GM18909 (cell line): ENCODE results near the gene PPM1J.

Source experiments
- ATAC-seq: cut with Tn5 transposase; IDR thresholded peaks from one replicate; pipeline ENCODE4 v1.9.1; 2021; ENCODE audit warnings: mild to moderate bottlenecking; ENCODE audit not compliant: unreplicated experiment, poor library complexity

Gene PPM1J

DNA sequence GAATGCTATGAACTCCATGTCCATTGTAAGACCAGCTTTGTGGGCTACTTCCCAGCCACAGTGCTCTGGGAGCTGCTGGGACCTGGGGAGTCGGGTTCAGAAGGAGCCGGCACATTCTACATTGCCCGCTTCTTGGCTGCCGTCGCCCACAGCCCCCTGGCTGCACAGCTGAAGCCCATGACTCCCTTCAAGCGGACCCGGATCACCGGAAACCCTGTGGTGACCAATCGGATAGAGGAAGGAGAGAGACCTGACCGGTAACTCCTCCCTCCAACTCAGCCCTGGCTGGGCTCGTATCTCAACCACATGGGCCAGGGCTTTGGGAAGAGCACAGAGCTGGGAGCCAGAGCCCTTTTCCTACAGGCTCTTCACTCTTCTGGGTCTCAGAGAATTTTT, 25.3 kb downstream of the PPM1J start:
- no peak for ATAC-seq

DNA sequence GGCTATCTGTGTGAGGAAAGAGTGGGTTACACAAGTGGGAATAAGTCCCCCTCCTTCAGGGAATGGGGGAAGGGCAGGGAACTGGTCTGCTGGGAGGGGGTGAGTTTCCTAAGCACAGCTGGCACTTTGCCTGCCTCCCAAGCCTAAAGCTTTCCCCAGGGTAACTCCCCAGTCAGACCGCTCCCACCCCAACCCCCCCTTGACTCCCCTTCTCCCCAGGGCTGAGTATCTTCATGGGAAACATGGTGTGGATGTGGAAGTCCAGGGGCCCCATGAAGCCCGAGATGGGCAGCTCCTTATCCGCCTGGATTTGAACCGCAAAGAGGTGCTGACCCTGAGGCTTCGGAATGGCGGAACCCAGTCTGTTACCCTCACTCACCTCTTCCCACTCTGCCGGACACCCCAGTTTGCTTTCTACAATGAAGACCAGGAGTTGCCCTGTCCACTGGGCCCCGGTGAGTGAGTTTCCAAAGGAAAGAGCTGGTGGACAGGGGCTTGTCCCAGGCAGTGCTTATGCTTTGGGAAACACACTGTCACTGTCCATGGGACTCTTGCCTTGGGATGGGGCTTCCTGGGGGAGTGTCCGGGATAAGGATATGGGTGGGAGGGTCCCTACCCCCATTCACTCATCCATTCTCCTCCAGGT, 25.8 kb downstream of the PPM1J start:
- no peak for ATAC-seq

- no peak for ATAC-seq
Measured at GRCh38 chr1:112688781-112689193, 26.3 kb downstream of the PPM1J start.

GRCh38 chr1:112687785-112688496, 27.2 kb downstream of the PPM1J start:
- no peak for ATAC-seq

DNA sequence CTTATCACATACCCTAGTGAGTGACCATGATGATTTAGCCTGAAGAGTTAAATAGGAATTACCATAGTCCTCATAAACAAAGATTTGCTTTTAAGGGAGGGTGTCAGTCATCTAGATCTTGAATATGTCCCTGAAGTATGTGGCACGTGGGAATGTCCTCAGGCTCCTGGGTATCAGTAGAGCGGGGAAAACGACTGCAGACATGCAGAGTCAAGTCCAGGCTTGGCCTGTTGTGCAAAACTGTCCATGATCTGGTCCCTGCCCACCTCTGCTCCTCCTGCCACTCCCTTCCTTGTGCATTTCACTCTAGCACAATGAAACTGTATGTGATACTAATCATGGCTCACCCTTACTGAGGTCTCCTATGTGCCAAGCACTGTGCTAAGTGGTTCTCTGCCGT, 27.8 kb downstream of the PPM1J start:
- no peak for ATAC-seq

- no peak for ATAC-seq
Measured at GRCh38 chr1:112686835-112687234, 28.3 kb downstream of the PPM1J start.

GRCh38 chr1:112686417-112686816, 28.7 kb downstream of the PPM1J start:
- no peak for ATAC-seq

GRCh38 chr1:112685913-112686312, 29.2 kb downstream of the PPM1J start:
- ATAC-seq: no peak

GRCh38 chr1:112678605-112679004, 36.5 kb downstream of the PPM1J start:
- no peak for ATAC-seq

DNA sequence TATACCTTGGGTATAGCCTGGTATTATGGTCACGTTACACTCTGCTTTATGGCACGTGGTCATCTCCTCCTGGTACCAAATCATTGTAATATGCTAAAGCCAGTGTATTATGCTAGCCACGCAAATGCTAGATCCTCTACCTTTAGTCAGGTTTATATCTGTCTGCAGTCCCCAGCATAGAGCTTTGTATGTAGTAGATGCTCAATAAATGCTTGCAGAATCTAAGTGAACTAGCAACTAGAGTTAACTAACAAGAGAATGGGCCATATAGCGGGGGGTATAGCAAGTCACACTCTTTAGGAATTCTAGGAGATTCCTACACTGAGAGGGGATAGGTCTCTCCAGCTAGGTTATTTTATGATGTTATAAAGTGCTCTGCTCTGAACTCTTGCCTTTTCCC, 37.6 kb downstream of the PPM1J start:
- no peak for ATAC-seq

- no peak for ATAC-seq
Measured at GRCh38 chr1:112676543-112676942, 38.6 kb downstream of the PPM1J start.

DNA sequence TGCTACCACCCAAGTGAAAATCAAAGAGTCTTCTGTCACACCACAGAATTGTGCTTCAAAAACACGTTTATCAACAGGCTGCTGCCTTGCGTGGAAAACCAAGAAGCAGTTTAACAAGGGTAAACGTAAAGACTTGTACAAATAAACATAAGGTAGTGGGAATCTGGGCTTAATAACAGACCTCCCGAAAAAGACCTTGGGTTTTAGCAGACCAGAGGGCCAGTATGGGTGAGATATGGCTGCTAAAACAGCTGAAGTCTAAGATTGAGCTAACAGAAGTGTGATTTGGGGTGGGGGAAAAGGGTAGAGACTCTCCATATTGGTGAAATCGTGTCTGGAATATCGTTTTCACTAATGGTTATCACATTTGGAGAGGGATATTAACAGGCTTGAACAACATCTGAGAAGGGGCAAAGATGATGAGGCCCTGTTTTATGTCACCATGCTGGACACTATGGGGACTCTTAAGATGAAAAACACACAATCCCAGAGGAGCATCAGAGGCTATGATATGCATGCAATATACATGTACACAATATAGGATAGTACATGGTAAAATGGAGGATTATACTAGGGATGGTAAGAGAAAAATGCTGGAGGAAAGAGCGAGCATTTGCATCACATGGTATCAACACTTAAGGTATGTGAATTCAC, 39.3 kb downstream of the PPM1J start:
- ATAC-seq: no peak

DNA sequence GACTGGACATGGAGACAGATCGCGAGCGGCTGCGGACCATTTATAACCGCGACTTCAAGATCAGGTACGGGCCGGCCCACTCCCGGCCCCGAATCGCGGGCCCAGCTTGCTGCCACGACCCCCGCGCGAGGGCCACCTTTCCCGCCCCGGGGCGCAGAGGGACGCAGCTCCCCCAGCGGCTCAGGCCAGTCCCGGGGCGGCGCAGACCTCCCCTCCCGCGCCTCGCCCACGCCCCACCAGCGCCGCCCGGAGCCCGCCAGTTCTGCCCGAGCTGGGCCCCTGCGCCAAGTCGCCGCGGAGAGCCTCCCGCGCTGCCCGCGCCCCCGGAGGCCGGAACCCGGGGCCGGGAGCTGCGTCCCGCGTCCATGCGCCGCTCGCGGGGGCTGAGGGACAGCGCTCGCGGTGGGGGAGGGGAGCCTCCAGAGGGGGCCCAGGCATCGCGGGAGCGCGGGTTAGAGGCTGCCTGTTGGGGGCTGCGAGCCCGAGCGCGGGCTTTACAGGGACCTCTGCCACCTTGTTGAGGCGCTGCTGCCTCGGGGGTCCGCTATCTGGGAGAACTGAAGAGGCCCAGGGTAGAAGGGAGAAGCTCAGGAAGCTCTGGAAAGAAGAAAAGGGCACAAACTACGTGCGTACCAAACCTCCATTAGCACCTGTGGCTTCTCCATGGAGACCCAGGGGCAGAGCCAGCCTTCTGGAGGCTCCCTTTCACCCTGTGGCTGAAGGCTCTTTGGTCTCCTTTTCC, 40.0 kb downstream of the PPM1J start:
- ATAC-seq: peak; percentile 48

DNA sequence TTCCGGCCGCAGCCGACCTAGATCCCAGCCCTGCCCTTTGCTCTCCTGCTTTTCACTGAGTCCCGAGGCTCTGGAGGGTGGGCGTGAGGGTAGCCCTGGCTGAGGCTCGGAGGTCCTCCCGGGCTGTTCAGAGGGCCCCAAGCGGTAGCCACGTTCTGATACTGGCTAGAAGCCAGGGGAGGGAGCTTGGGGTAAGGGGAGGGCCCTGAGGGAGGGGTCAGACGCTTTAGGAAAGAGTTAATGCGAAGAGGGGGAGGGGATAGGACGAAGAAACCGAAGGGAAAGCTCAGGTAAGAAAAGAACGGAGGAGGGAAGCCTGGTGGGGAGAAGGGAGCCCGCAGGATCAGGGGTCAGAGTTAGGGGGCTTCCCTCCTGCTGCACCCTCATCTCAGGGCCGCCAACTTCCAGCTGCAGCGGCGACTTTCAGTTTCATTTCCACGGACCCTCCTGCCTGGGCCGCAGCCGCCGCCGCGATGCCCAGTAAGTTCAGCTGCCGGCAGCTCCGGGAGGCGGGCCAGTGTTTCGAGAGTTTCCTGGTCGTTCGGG, 40.6 kb downstream of the PPM1J start, which contains the start of gene MOV10:
Gene MOV10, plus strand, starts transcription at position 220 of the 546 bp plus-strand sequence. Its CDS starts 254 bp downstream, at position 474.
- peak; percentile 71 for ATAC-seq

- ATAC-seq: no peak
Measured at GRCh38 chr1:112673592-112674439, 41.3 kb downstream of the PPM1J start.

- ATAC-seq: no peak
Measured at GRCh38 chr1:112672842-112673241, 42.3 kb downstream of the PPM1J start.

DNA sequence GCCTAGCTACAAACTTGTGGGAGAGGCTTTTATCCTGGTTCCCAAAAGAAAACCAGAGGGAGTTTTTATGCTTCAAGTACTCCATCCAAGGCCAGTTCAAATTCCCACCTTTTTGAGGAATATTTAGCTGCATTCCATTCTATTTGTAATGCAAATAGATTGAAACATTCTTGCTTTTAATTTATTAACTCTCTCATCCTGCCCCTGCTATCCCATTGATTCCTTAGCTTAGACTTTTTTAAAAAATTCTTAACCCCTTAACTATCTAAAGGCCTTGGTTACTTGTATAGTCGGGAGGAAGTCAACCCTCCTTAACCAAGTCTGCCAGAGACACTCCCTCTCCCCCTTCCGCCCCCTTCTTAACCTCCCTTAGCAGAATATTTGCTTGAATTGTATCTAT, 43.1 kb downstream of the PPM1J start:
- ATAC-seq: no peak

GRCh38 chr1:112666946-112667345, 48.2 kb downstream of the PPM1J start:
- ATAC-seq: no peak

- no peak for ATAC-seq
Measured at GRCh38 chr1:112665857-112666256, 49.3 kb downstream of the PPM1J start.
